Keratinocyte (primary cell): ENCODE measurements around the gene COL16A1. TPM values are rescaled to one million over a fixed set of nuclear protein-coding genes. Genes with fewer than 3 reads are reported as not detected.

ENCODE experiments used
- DNase-seq: peaks from one replicate; pipeline ENCODE4 v3.0.0-alpha.2; 2011; ENCODE audit warnings: low read depth, missing footprints, low spot score
- FAIRE-seq: peaks from 2 replicates; lab custom pipeline; 2011; peaks lifted over from hg19 to GRCh38; lab: Jason Lieb, UNC
- H2AFZ ChIP-seq: 2 replicates; pipeline ENCODE4 v1.6.0; 2012; ENCODE audit warnings: low read length, control low read depth, inconsistent platforms; ENCODE audit not compliant: control insufficient read depth
- H3K27ac ChIP-seq: 2 replicates; pipeline ENCODE4 v1.5.1; 2011; ENCODE audit warnings: low read length; ENCODE audit not compliant: control insufficient read depth, insufficient read depth
- H3K27me3 ChIP-seq: 3 replicates; pipeline ENCODE4 v1.6.0; 2011; ENCODE audit warnings: low read length; ENCODE audit not compliant: control insufficient read depth, insufficient read depth; ENCODE audit errors: extremely low read depth
- H3K36me3 ChIP-seq, 2 experiments: 2 replicates in 1 of 2; 3 replicates in 1 of 2; pipeline ENCODE4 v1.5.1; 2011; ENCODE audit warnings: low read length in 2 of 2, mild to moderate bottlenecking in 1 of 2; ENCODE audit not compliant: control insufficient read depth in 2 of 2, insufficient read depth in 2 of 2; ENCODE audit errors: extremely low read depth in 1 of 2
- H3K4me1 ChIP-seq: 3 replicates; pipeline ENCODE4 v1.5.1; 2011; ENCODE audit warnings: low read length; ENCODE audit not compliant: control insufficient read depth, insufficient read depth; ENCODE audit errors: extremely low read depth
- H3K4me2 ChIP-seq: 3 replicates; pipeline ENCODE4 v1.6.0; 2011; ENCODE audit warnings: low read depth, low read length; ENCODE audit not compliant: control insufficient read depth, insufficient read depth; ENCODE audit errors: extremely low read depth
- H3K4me3 ChIP-seq, 3 experiments: fragments of 200-600 bp in 1 of 3; sonication (generic) in 1 of 3; 2 replicates in 2 of 3; 3 replicates in 1 of 3; pipeline ENCODE4 v1.5.1; 2011 to 2016; ENCODE audit warnings: low read length in 3 of 3, mild to moderate bottlenecking in 3 of 3, control low read depth in 2 of 3, inconsistent platforms in 1 of 3, low read depth in 1 of 3, mixed read lengths in 1 of 3, mixed run types in 1 of 3, moderate library complexity in 1 of 3; ENCODE audit not compliant: control insufficient read depth in 2 of 3, insufficient read depth in 2 of 3; ENCODE audit errors: extremely low read depth in 1 of 3
- H3K79me2 ChIP-seq: 2 replicates; pipeline ENCODE4 v1.6.0; 2012; ENCODE audit warnings: low read length; ENCODE audit not compliant: control insufficient read depth, insufficient read depth
- H3K9ac ChIP-seq: 3 replicates; pipeline ENCODE4 v1.6.0; 2011; ENCODE audit warnings: low read length; ENCODE audit not compliant: control insufficient read depth, insufficient read depth; ENCODE audit errors: extremely low read depth
- H3K9me1 ChIP-seq: 3 replicates; pipeline ENCODE4 v1.6.0; 2011; ENCODE audit warnings: low read length; ENCODE audit not compliant: control insufficient read depth, insufficient read depth; ENCODE audit errors: extremely low read depth
- H3K9me3 ChIP-seq: 2 replicates; pipeline ENCODE4 v1.5.1; 2012; ENCODE audit warnings: low read depth, low read length; ENCODE audit not compliant: control insufficient read depth
- H4K20me1 ChIP-seq: 3 replicates; pipeline ENCODE4 v1.6.0; 2011; ENCODE audit warnings: low read length; ENCODE audit not compliant: control insufficient read depth, insufficient read depth; ENCODE audit errors: extremely low read depth
- CTCF ChIP-seq, 3 experiments: IDR thresholded peaks in 1 of 3; conservative IDR thresholded peaks in 1 of 3; optimal IDR thresholded peaks in 1 of 3; 2 replicates in 2 of 3; 3 replicates in 1 of 3; pipeline versions ENCODE3 to v1.5.1; 2011; ENCODE audit warnings: low read length in 3 of 3, mild to moderate bottlenecking in 3 of 3, moderate library complexity in 2 of 3, control low read depth in 1 of 3, inconsistent platforms in 1 of 3; ENCODE audit not compliant: insufficient read depth in 2 of 3; ENCODE audit errors: extremely low read depth in 1 of 3
- EZH2 ChIP-seq: IDR thresholded peaks from one replicate; pipeline ENCODE4 v1.6.1; 2012; ENCODE audit warnings: inconsistent platforms, mild to moderate bottlenecking, low read length, moderate library complexity
- dilution Hi-C: fragments of 300-500 bp; cut with MboI; formaldehyde crosslinking; loops from one replicate; pipeline ENCODE4 v1.7.0; 2020; ENCODE audit warnings: low sequenced_read_pairs; ENCODE audit not compliant: extremely low pct_ligation_motif_present
- polyA plus RNA-seq, 5 experiments: library from polyadenylated mRNA; depleted of rRNA in 3 of 5; stranded (reverse) in 3 of 5; stranded (forward) in 1 of 5; unstranded in 1 of 5; fragments of >200 nt; gene quantifications; 1 replicate in 1 of 5; 2 replicates in 3 of 5; 3 replicates in 1 of 5; pipeline versions ENCODE4 v1.2.1 to v1.2.3, GENCODE V29; 2011 to 2012; ENCODE audit warnings: missing spikeins in 2 of 5, low read depth in 1 of 5, low replicate concordance in 1 of 5

COL16A1 gene
- polyA plus RNA-seq, 1 donor (not counting 4 experiments of a cell fraction or from before 2014, with no cell fraction given), result 43.4 TPM

DNA sequence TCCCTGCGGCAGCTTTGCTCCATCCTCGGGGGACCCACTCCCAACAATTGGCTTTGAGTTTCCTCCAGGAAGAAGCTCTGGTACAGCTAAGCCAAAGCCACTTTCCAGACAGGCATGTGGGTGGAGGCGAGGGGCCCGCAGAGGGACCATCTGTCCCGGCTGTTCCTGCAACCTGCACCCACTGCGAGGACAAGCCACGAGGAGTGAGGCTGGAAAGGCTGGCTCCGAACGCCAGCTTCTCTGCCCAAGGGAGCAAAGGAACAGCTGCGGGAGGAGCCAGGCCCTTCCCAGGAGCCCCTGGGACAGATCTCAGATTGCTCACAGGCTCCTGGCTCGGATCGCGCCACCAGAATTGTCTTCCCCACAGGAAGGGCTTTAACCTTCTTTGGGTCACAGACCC is 30.8 kb downstream of the COL16A1 start:
- H4K20me1 ChIP-seq, result no peaks in the 10 kb centered on the region
- dilution Hi-C loops, result no loop called here
- no peak overlapping the region for H3K27ac ChIP-seq
- no peak overlapping the region for H3K4me2 ChIP-seq
- H3K4me1 ChIP-seq, result peaks cover 23% of the 10 kb centered on the region
- no peak for DNase-seq
- no peak overlapping the region for H3K4me3 ChIP-seq
- H3K9me1 ChIP-seq, result peaks cover 3% of the 10 kb centered on the region
- no peaks in the 10 kb centered on the region for H3K79me2 ChIP-seq
- H3K27me3 ChIP-seq, result no peaks in the 10 kb centered on the region
- H2AFZ ChIP-seq, result no peak overlapping the region
- no peak overlapping the region for H3K9ac ChIP-seq
- TF ChIP-seq EZH2, result no peak
- H3K36me3 ChIP-seq, result peaks cover 14 to 41% of the 10 kb centered on the region in 2 experiments
- FAIRE-seq, result no peak
- H3K9me3 ChIP-seq, result no peaks in the 10 kb centered on the region

GRCh38 chr1:31671561-31672201 is 32.1 kb downstream of the COL16A1 start:
- TF ChIP-seq EZH2 (no peak), CTCF (optimal IDR thresholded peaks at IDR 0.05 in 1 of 3, IDR thresholded peaks at IDR 0.05 in 1 of 3, conservative IDR thresholded peaks at IDR 0.05 in 1 of 3; ENCODE audit: extremely low read depth in 1 of 3, insufficient read depth in 2 of 3, low read length in 3 of 3) (no peak)
- Histone ChIP-seq H3K27ac (no peak overlapping the region), H3K4me3 (no peak overlapping the region), H3K9me1 (peaks cover 3% of the 10 kb centered on the region), H3K27me3 (no peaks in the 10 kb centered on the region), H3K9me3 (no peaks in the 10 kb centered on the region), H3K4me1 (peaks cover 35% of the 10 kb centered on the region), H3K36me3 (peaks cover 14 to 47% of the 10 kb centered on the region in 2 experiments), H3K4me2 (no peak overlapping the region), H2AFZ (no peak overlapping the region), H3K9ac (no peak overlapping the region), H3K79me2 (no peaks in the 10 kb centered on the region), H4K20me1 (no peaks in the 10 kb centered on the region)
- no peak for DNase-seq
- no peak for FAIRE-seq
- dilution Hi-C loops, result no loop called here

DNA sequence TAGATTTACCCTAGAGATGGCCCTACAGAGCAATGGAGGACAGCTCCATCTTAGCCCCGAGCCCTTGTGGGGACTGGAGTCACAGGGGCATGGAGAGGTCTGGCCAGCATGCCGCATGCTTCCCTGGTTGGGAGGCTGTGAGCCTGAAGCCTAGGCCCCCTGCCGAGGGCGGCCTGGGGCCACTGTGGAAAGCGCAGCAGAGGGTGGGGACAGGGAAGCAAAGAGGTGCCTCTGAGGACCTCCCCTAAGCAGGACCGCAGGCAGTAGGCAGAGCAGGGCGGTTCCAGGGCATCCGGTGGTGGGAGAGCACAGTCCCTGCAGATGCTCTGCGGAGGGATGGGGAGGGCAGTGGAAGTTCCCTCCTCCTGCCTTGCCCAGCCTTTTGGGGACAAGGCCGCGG is 32.7 kb downstream of the COL16A1 start:
- Histone ChIP-seq H3K9me1 (peaks cover 3% of the 10 kb centered on the region), H3K4me2 (no peak overlapping the region), H3K4me3 (no peak overlapping the region), H3K9ac (peak overlapping the region; percentile 9), H4K20me1 (no peaks in the 10 kb centered on the region), H3K36me3 (peaks cover 14 to 44% of the 10 kb centered on the region in 2 experiments), H3K79me2 (no peaks in the 10 kb centered on the region), H3K9me3 (no peaks in the 10 kb centered on the region), H2AFZ (no peak overlapping the region), H3K27me3 (no peaks in the 10 kb centered on the region), H3K27ac (no peak overlapping the region), H3K4me1 (peaks cover 41% of the 10 kb centered on the region)
- FAIRE-seq (no peak), DNase-seq (no peak)
- dilution Hi-C loops, result no loop called here
- TF ChIP-seq CTCF (optimal IDR thresholded peaks at IDR 0.05 in 1 of 3, IDR thresholded peaks at IDR 0.05 in 1 of 3, conservative IDR thresholded peaks at IDR 0.05 in 1 of 3; ENCODE audit: extremely low read depth in 1 of 3, insufficient read depth in 2 of 3, low read length in 3 of 3) (no peak), EZH2 (no peak)
